ENCODE results near the gene WDR35.

DNA sequence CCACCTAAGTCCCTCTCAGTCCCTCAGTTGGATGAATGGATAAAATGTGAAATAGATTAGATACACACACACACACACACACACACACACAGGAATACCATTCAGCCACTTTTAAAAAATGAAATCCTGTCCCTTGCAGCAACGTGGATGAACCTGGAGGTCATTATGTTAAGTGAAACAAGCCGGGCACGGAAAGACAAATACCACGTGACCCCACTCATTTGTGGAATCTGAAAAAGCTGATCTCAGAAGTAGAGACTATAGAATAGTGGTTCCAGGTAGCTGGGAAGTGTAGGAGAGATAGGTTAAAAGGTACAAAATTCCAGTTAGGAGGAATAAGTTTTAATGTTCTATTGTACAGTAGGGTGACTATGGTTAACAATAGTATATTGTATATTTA, 119.1 kb downstream of the WDR35 start:
- TF ChIP-seq BHLHE40 (IDR thresholded peaks at IDR 0.05; ENCODE audit: borderline replicate concordance): no peak
- TF ChIP-seq ELF4 (IDR thresholded peaks at IDR 0.05): no peak
- no peak for TF ChIP-seq SUZ12 (IDR thresholded peaks at IDR 0.05)
- no peak for TF ChIP-seq ARNT (IDR thresholded peaks at IDR 0.05)
